NCI-H187 (cell line): ENCODE data around the gene C22orf23.

ENCODE experiments used
- DNase-seq, 2 experiments: peaks; one replicate each; lab custom pipeline; 2025; lab: John Stamatoyannopoulos, UW

The C22orf23 gene

GRCh38 chr22:37898441-37899181 lies 54.8 kb downstream of the C22orf23 start:
- DNase-seq: no peak

DNA sequence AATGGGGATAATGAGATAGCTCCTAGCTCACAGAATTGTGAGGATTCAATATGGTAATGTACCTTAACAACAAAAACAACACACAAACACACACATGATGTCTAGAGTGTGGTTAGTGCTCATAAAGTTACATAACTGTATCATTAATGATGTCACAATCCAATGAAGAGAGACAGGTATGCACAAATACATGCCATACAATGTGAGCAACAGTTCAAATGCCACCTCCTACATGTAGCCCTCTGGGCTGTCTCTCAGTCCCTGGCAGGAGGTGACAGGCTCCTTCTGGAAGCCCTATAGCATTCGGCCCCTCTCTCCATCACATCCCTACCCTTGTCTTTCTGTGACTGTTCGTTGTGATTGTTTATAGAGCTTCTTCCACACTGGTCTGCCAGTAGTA lies 55.6 kb downstream of the C22orf23 start:
- no peak for DNase-seq

DNA sequence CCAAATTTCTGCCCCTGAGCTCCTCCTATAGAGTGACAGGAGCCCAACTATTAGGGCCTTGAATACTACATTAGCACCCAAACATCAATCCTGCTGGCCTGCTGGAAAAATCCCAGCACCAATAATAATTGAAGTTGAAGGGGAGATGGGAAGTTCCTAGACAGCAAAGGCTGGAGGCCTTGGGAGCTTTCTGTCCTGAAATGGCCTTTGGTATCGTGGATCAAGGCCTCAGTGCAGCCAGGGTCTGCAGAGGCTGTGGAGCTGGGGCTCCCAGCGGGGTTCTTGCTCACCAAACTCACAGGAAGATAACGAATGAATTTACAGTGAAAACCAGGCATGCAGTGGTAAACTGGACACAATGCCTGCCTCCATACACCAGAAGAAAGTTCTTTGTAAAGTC lies 56.5 kb downstream of the C22orf23 start:
- no peak for DNase-seq

DNA sequence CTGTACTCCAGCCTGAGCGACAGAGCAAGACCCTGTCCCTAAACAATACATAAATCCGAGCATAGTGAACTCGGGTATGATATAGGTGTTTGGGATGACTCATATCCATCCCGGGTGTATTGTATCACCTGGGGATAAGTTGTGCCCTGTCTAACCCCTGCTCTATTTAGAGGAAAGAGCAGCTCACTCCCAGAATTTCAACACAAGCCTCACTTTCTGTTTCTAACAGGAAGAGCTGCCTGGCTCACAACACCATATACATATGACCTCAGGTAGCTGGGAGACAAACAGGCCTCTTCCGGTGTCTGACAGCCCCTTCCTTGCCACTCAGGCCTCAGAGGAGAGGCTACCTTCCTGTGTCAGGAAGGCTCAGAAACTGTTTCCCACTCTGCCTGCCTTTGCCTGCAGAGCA lies 57.2 kb downstream of the C22orf23 start:
- DNase-seq: no peak

DNA sequence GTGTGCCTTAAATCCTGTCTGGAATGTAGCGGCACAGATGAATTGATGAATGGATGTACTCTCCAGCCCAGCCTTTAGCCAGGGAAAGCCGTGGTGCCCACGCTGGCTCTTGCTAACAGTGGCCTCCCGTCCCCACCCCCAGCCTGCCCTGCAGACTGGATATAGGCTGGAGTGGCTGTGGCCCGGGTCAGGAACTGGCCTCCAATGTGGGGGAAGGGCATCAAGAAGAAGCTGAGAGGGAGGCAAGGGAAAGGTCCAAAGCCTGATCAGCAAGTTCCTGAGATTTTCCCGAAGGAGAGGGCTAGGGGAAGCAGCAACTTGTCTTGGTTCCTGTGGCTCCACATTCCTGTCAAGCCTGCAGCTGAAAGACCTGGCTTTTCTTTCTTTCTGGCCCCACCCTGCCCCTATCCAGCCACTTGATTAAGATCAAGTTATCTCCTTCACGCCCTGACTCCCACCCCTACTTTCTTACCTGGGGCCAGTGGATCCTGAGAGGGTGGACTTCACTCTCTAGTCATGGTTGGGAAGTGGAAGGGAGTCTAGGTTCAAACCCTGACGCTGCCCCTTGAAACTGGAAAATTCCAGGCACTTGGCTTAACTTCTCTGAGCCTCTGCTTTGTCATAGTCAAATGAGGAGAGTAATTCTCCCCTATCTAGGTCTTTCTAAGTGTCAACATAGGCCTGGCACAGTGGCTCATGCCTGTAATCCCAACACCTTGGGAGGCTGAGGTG lies 58.3 kb downstream of the C22orf23 start:
- DNase-seq: no peak

GRCh38 chr22:37893583-37893983 lies 59.8 kb downstream of the C22orf23 start:
- DNase-seq: no peak
